Loucy (cell line): ENCODE data around the gene SCFD2.
"Not testable (repeated sequence)": the region's sequence is repeated elsewhere in the genome, so short reads cannot be mapped to it uniquely, and the experiment has no call there.

ENCODE experiments used
- H2AFZ ChIP-seq: fragments of 200-600 bp; sonication (generic); 2 replicates; pipeline ENCODE4 v1.6.0; 2016; ENCODE audit warnings: antibody characterized with exemption, mild to moderate bottlenecking, low read length, moderate library complexity
- H3F3A ChIP-seq: fragments of 200-600 bp; 2 replicates; pipeline ENCODE4 v1.6.0; 2016; ENCODE audit warnings: antibody characterized with exemption, low read depth, mild to moderate bottlenecking
- H3K27me3 ChIP-seq: fragments of 200-600 bp; sonication (generic); 2 replicates; pipeline ENCODE4 v1.6.1; 2014; ENCODE audit warnings: low read length, mild to moderate bottlenecking; ENCODE audit not compliant: insufficient read depth, poor library complexity, severe bottlenecking
- H3K36me3 ChIP-seq: fragments of 200-600 bp; sonication (generic); 2 replicates; pipeline ENCODE4 v1.6.1; 2016; ENCODE audit warnings: low read length; ENCODE audit not compliant: insufficient read depth
- H3K4me1 ChIP-seq: fragments of 200-600 bp; sonication (generic); 2 replicates; pipeline ENCODE4 v1.5.1; 2014; ENCODE audit warnings: low read length, mild to moderate bottlenecking; ENCODE audit not compliant: insufficient read depth, poor library complexity, severe bottlenecking
- H3K4me2 ChIP-seq: fragments of 200-600 bp; sonication (generic); 2 replicates; pipeline ENCODE4 v1.6.0; 2014; ENCODE audit warnings: antibody characterized with exemption, low read length, low read depth, mild to moderate bottlenecking; ENCODE audit not compliant: poor library complexity, severe bottlenecking
- H3K4me3 ChIP-seq: fragments of 200-600 bp; sonication (generic); 2 replicates; pipeline ENCODE4 v1.5.1; 2014; ENCODE audit warnings: low read length, mild to moderate bottlenecking, mixed read lengths; ENCODE audit not compliant: poor library complexity, severe bottlenecking
- H3K79me2 ChIP-seq: fragments of 200-600 bp; sonication (generic); 2 replicates; pipeline ENCODE4 v1.6.1; 2014; ENCODE audit warnings: low read length; ENCODE audit not compliant: insufficient read depth
- H3K9ac ChIP-seq: fragments of 200-600 bp; sonication (generic); 2 replicates; pipeline ENCODE4 v1.6.0; 2014; ENCODE audit warnings: mild to moderate bottlenecking, low read depth, low read length, moderate library complexity; ENCODE audit not compliant: poor library complexity, severe bottlenecking
- H3K9me2 ChIP-seq: fragments of 200-600 bp; sonication (generic); replicated peaks from 2 replicates; pipeline ENCODE4 v1.6.1; 2016; ENCODE audit warnings: low read depth, low read length, mixed read lengths
- H3K9me3 ChIP-seq: fragments of 200-600 bp; sonication (generic); 2 replicates; pipeline ENCODE4 v1.6.1; 2014; ENCODE audit warnings: mild to moderate bottlenecking, antibody characterized with exemption, low read length, low read depth; ENCODE audit not compliant: insufficient read depth
- H4K20me1 ChIP-seq: fragments of 200-600 bp; sonication (generic); 2 replicates; pipeline ENCODE4 v1.6.0; 2014; ENCODE audit warnings: antibody characterized with exemption, low read length, mild to moderate bottlenecking; ENCODE audit not compliant: insufficient read depth, poor library complexity, severe bottlenecking
- EZH2phosphoT487 ChIP-seq: fragments of 200-600 bp; IDR thresholded peaks from 2 replicates; pipeline ENCODE4 v1.6.1; 2018; ENCODE audit warnings: antibody characterized with exemption, mild to moderate bottlenecking, moderate library complexity, borderline replicate concordance
- TF ChIP-seq, protein P1 (sequence below): fragments of 200-600 bp; sonication (generic); conservative IDR thresholded peaks from 2 replicates; pipeline ENCODE4 v1.5.1; 2014; ENCODE audit warnings: mild to moderate bottlenecking, antibody characterized with exemption, low read length

The SCFD2 gene

GRCh38 chr4:53040459-53040815, 325.4 kb downstream of the SCFD2 start:
- Histone ChIP-seq H3K4me2 (no peak overlapping the region), H3K9me2 (no peaks in the 10 kb centered on the region), H4K20me1 (no peaks in the 10 kb centered on the region), H2AFZ (no peak overlapping the region), H3K27me3 (no peaks in the 10 kb centered on the region), H3K4me1 (no peaks in the 10 kb centered on the region), H3K79me2 (no peaks in the 10 kb centered on the region), H3F3A (no peaks in the 10 kb centered on the region), H3K9ac (no peak overlapping the region), H3K9me3 (no peaks in the 10 kb centered on the region), H3K36me3 (no peaks in the 10 kb centered on the region), H3K4me3 (no peak overlapping the region)
- TF ChIP-seq EZH2phosphoT487, result no peak
- TF ChIP-seq, protein P1, sequence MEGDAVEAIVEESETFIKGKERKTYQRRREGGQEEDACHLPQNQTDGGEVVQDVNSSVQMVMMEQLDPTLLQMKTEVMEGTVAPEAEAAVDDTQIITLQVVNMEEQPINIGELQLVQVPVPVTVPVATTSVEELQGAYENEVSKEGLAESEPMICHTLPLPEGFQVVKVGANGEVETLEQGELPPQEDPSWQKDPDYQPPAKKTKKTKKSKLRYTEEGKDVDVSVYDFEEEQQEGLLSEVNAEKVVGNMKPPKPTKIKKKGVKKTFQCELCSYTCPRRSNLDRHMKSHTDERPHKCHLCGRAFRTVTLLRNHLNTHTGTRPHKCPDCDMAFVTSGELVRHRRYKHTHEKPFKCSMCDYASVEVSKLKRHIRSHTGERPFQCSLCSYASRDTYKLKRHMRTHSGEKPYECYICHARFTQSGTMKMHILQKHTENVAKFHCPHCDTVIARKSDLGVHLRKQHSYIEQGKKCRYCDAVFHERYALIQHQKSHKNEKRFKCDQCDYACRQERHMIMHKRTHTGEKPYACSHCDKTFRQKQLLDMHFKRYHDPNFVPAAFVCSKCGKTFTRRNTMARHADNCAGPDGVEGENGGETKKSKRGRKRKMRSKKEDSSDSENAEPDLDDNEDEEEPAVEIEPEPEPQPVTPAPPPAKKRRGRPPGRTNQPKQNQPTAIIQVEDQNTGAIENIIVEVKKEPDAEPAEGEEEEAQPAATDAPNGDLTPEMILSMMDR, result no peak

DNA sequence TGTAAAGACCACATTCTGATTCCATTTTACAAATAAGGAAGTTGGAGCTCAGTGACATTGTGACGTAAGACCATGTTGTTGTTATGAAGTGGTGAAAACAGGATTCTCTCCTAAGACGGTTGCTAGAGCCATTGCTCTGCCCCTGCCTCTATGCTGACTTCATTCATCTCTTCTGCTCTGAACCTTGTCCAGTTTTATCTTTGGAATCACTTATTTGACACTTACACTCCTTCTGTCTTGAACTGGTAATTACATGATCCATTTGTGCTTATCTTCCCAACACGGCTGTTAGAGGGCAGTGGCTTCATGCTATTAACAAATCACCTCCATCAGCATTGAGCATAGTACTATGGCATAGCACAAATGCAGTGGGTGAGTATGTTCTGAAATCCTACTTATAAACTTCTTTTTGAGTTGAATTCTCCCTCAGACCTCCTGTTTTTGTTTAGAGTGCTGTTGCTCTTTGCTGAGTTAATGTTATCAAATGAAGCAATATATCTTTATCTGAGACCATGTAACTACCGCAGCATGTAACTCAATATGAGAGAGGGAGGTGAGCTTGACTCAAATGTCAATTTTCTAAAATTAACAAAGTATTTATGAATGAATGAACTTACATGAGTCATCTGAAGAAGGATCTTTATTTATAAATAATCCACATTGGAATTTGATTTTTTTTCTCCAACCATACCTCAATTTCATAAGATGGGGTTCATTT, 326.0 kb downstream of the SCFD2 start:
- Histone ChIP-seq H3K36me3 (no peaks in the 10 kb centered on the region), H3K4me2 (no peak overlapping the region), H3K9me2 (no peaks in the 10 kb centered on the region), H3K4me1 (no peaks in the 10 kb centered on the region), H2AFZ (no peak overlapping the region), H3K79me2 (no peaks in the 10 kb centered on the region), H3K27me3 (no peaks in the 10 kb centered on the region), H4K20me1 (no peaks in the 10 kb centered on the region), H3K9ac (no peak overlapping the region), H3K4me3 (no peak overlapping the region), H3K9me3 (no peaks in the 10 kb centered on the region), H3F3A (no peaks in the 10 kb centered on the region)
- no peak for TF ChIP-seq EZH2phosphoT487
- TF ChIP-seq, protein P1, result no peak

GRCh38 chr4:53037892-53038291, 328.0 kb downstream of the SCFD2 start:
- H3K36me3 ChIP-seq, result no peaks in the 10 kb centered on the region
- H3K4me3 ChIP-seq, result no peak overlapping the region
- H3K79me2 ChIP-seq, result no peaks in the 10 kb centered on the region
- H3K27me3 ChIP-seq, result no peaks in the 10 kb centered on the region
- no peaks in the 10 kb centered on the region for H3K4me1 ChIP-seq
- H4K20me1 ChIP-seq, result no peaks in the 10 kb centered on the region
- no peak overlapping the region for H2AFZ ChIP-seq
- no peaks in the 10 kb centered on the region for H3K9me3 ChIP-seq
- no peaks in the 10 kb centered on the region for H3K9me2 ChIP-seq
- no peak overlapping the region for H3K9ac ChIP-seq
- no peak for TF ChIP-seq EZH2phosphoT487
- TF ChIP-seq, protein P1, result no peak
- H3K4me2 ChIP-seq, result no peak overlapping the region
- no peaks in the 10 kb centered on the region for H3F3A ChIP-seq

- not testable (repeated sequence) for H3K9me2 ChIP-seq
Observed at GRCh38 chr4:53032908-53033307, 333.0 kb downstream of the SCFD2 start.

More at GRCh38 chr4:53032908-53033307, 333.0 kb downstream of the SCFD2 start:
- not testable (repeated sequence) for H4K20me1 ChIP-seq, H3K27me3 ChIP-seq, H3K9ac ChIP-seq, H3F3A ChIP-seq, H3K9me3 ChIP-seq, H3K36me3 ChIP-seq, H3K4me3 ChIP-seq, H3K4me2 ChIP-seq, H2AFZ ChIP-seq, H3K4me1 ChIP-seq, H3K79me2 ChIP-seq
